K562 (cell line): ENCODE results near the gene RBM5. TPM values are rescaled to one million over a fixed set of nuclear protein-coding genes. Genes with fewer than 3 reads are reported as not detected.

ENCODE experiments used
- ATAC-seq: fragments of 200-7000 bp; cut with Tn5 transposase; 3 replicates; pipeline ENCODE4 v1.9.1; 2020; ENCODE audit warnings: moderate library complexity
- BruUV-seq: library from RNA; stranded (reverse); fragments of 400-500 nt; replicated peaks from 2 replicates; lab custom pipeline; 2021; lab: Mats Ljungman, UMichigan
- CTCF ChIA-PET: fragments of 300-600 bp; formaldehyde crosslinking; extraction: SDS; loops from one replicate; lab custom pipeline; 2021; ENCODE audit warnings: low intra/inter-chr PET ratio; lab: Yijun Ruan, JAX
- POLR2A ChIA-PET: fragments of 300-600, 350-650 bp; sonication (Branson Sonifier 250); formaldehyde crosslinking; extraction: SDS; loops from one replicate; lab custom pipeline; 2021; ENCODE audit warnings: antibody characterized with exemption, inconsistent platforms; lab: Yijun Ruan, JAX
- DNase-seq, 4 experiments: peaks; one replicate each; pipeline versions ENCODE4 v3.0.0 to v3.0.0-alpha.2; 2011 to 2018; ENCODE audit warnings: low spot score in 3 of 4, mixed read lengths in 3 of 4; ENCODE audit errors: extremely low read depth in 1 of 4
- FAIRE-seq: peaks from 2 replicates; lab custom pipeline; 2011; peaks lifted over from hg19 to GRCh38; lab: Jason Lieb, UNC
- H2AFZ ChIP-seq: 2 replicates; pipeline ENCODE4 v1.6.0; 2011; ENCODE audit warnings: low read depth, low read length, control low read depth, inconsistent platforms
- H3K27ac ChIP-seq: fragments of 200-600 bp; 3 replicates; pipeline ENCODE4 v1.8.0; 2011; ENCODE audit warnings: low read depth, mild to moderate bottlenecking, control low read depth, inconsistent platforms, low read length, moderate library complexity, mixed read lengths; ENCODE audit errors: extremely low read depth
- H3K27me3 ChIP-seq, 2 experiments: fragments of 300-600 bp in 1 of 2; 2 replicates in 1 of 2; 3 replicates in 1 of 2; pipeline versions ENCODE4 v1.6.0 to v1.8.0; 2011; ENCODE audit warnings: inconsistent platforms in 2 of 2, low read length in 2 of 2, mild to moderate bottlenecking in 1 of 2, mixed read lengths in 1 of 2, moderate library complexity in 1 of 2; ENCODE audit not compliant: control insufficient read depth in 2 of 2, insufficient read depth in 2 of 2
- H3K36me3 ChIP-seq: fragments of 300-600 bp; 3 replicates; pipeline ENCODE4 v1.8.0; 2011; ENCODE audit warnings: mild to moderate bottlenecking, low read length, inconsistent platforms; ENCODE audit not compliant: control insufficient read depth, insufficient read depth
- H3K4me1 ChIP-seq, 2 experiments: fragments of 200-600 bp in 1 of 2; replicated peaks in 1 of 2; 2 replicates in 1 of 2; 3 replicates in 1 of 2; pipeline versions ENCODE4 v1.5.1 to v1.8.0; 2011; ENCODE audit warnings: inconsistent platforms in 2 of 2, low read length in 2 of 2, mild to moderate bottlenecking in 1 of 2, mixed read lengths in 1 of 2, moderate library complexity in 1 of 2; ENCODE audit not compliant: control insufficient read depth in 2 of 2, insufficient read depth in 2 of 2
- H3K4me2 ChIP-seq: 2 replicates; pipeline ENCODE4 v1.6.1; 2011; ENCODE audit warnings: low read length, control low read depth, inconsistent platforms, mixed read lengths; ENCODE audit not compliant: insufficient read depth
- H3K4me3 ChIP-seq: fragments of 200-600 bp; sonication (generic), shearing (Covaris generic); 2 replicates; pipeline ENCODE4 v1.5.1; 2016; ENCODE audit warnings: control low read depth, inconsistent platforms
- H3K79me2 ChIP-seq: fragments of 200-600 bp; 3 replicates; pipeline ENCODE4 v1.8.0; 2011; ENCODE audit warnings: low read length, inconsistent platforms; ENCODE audit not compliant: control insufficient read depth, insufficient read depth
- H3K9ac ChIP-seq, 2 experiments: 2 replicates each; pipeline versions ENCODE4 v1.6.0 to v1.6.1; 2011; ENCODE audit warnings: low read depth in 2 of 2, low read length in 2 of 2, control low read depth in 1 of 2, inconsistent platforms in 1 of 2, mild to moderate bottlenecking in 1 of 2, mixed read lengths in 1 of 2; ENCODE audit not compliant: insufficient read depth in 1 of 2
- H3K9me1 ChIP-seq: one replicate; pipeline ENCODE4 v1.6.0; 2011; ENCODE audit warnings: inconsistent platforms, mild to moderate bottlenecking, low read length, moderate library complexity; ENCODE audit not compliant: control insufficient read depth, insufficient read depth
- H3K9me3 ChIP-seq: replicated peaks from 2 replicates; pipeline ENCODE4 v1.5.1; 2011; ENCODE audit warnings: low read depth, low read length, inconsistent platforms; ENCODE audit not compliant: control insufficient read depth, insufficient read depth
- H4K20me1 ChIP-seq: replicated peaks from 2 replicates; pipeline ENCODE4 v1.6.1; 2011; ENCODE audit warnings: low read length, inconsistent platforms, mixed read lengths; ENCODE audit not compliant: control insufficient read depth, insufficient read depth
- BCOR ChIP-seq: fragments of 450-650 bp; IDR thresholded peaks from 2 replicates; pipeline ENCODE4 v1.6.1; 2016
- CXXC5 ChIP-seq: fragments of 250-450 bp; sonication (Bioruptor Pico); IDR thresholded peaks from 2 replicates; pipeline ENCODE4 v1.8.0; 2022; ENCODE audit warnings: inconsistent platforms, mild to moderate bottlenecking, moderate library complexity
- DEAF1 ChIP-seq: fragments of 450-650 bp; formaldehyde crosslinking; IDR thresholded peaks from 2 replicates; pipeline ENCODE4 v1.4.0; 2020; ENCODE audit warnings: mild to moderate bottlenecking, moderate library complexity
- E2F6 ChIP-seq, 2 experiments: IDR thresholded peaks; 2 replicates each; pipeline ENCODE4 v1.6.1; 2011; ENCODE audit warnings: borderline replicate concordance in 1 of 2, control low read depth in 1 of 2, low read depth in 1 of 2, low read length in 1 of 2, mild to moderate bottlenecking in 1 of 2, mixed read lengths in 1 of 2, moderate library complexity in 1 of 2; ENCODE audit not compliant: insufficient read depth in 1 of 2, insufficient read length in 1 of 2, poor library complexity in 1 of 2, severe bottlenecking in 1 of 2; ENCODE audit errors: extremely low read depth in 1 of 2
- EHMT2 ChIP-seq: fragments of 450-650 bp; IDR thresholded peaks from 2 replicates; pipeline ENCODE4 v1.6.1; 2018; ENCODE audit warnings: antibody characterized with exemption
- EZH2 ChIP-seq: IDR thresholded peaks from 2 replicates; pipeline ENCODE4 v1.6.1; 2012; ENCODE audit warnings: low read depth, mild to moderate bottlenecking, inconsistent platforms, low read length, borderline replicate concordance
- KDM2B ChIP-seq: fragments of 250-450 bp; sonication (Bioruptor Pico); IDR thresholded peaks from 2 replicates; pipeline ENCODE4 v1.8.0; 2021; ENCODE audit warnings: mild to moderate bottlenecking, moderate library complexity
- KLF13 ChIP-seq: fragments of 450-650 bp; IDR thresholded peaks from 2 replicates; pipeline ENCODE4 v1.6.1; 2016; ENCODE audit warnings: missing genetic modification characterization, low read depth, mild to moderate bottlenecking, missing compliant biosample characterization, moderate library complexity, borderline replicate concordance
- MCM5 ChIP-seq: fragments of 450-650 bp; IDR thresholded peaks from 2 replicates; pipeline ENCODE4 v1.6.1; 2016; ENCODE audit warnings: low read depth
- PHF20 ChIP-seq: fragments of 450-650 bp; IDR thresholded peaks from 2 replicates; pipeline ENCODE4 v1.6.1; 2018; ENCODE audit not compliant: partially characterized antibody
- SAFB ChIP-seq: fragments of 200-400 bp; formaldehyde crosslinking; IDR thresholded peaks from 2 replicates; pipeline ENCODE4 v1.6.1; 2017; ENCODE audit warnings: low read depth, low read length, borderline replicate concordance
- TEAD1 ChIP-seq, 2 experiments: fragments of 450-650 bp in 1 of 2; sonication (generic) in 1 of 2; formaldehyde crosslinking; IDR thresholded peaks; 2 replicates each; pipeline versions ENCODE4 v1.4.0 to v1.8.0; 2020 to 2022; ENCODE audit warnings: mild to moderate bottlenecking in 2 of 2, missing genetic modification reagents in 1 of 2
- U2AF1 ChIP-seq: fragments of 200-400 bp; formaldehyde crosslinking; optimal IDR thresholded peaks from 2 replicates; pipeline ENCODE3; 2017; ENCODE audit warnings: mild to moderate bottlenecking, low read depth, low read length, moderate library complexity
- USF1 ChIP-seq: sonication (generic); formaldehyde crosslinking; IDR thresholded peaks from 2 replicates; pipeline ENCODE4 v1.9.0; 2022; ENCODE audit warnings: mild to moderate bottlenecking, missing genetic modification reagents
- ZBTB17 ChIP-seq: fragments of 450-650 bp; formaldehyde crosslinking; IDR thresholded peaks from 2 replicates; pipeline ENCODE4 v1.4.0; 2020; ENCODE audit warnings: mild to moderate bottlenecking
- ZBTB7A ChIP-seq: IDR thresholded peaks from 2 replicates; pipeline ENCODE4 v1.6.1; 2011; ENCODE audit warnings: low read depth, mild to moderate bottlenecking, low read length, moderate library complexity, borderline replicate concordance; ENCODE audit not compliant: control insufficient read depth
- ZNF263 ChIP-seq: sonication (generic); formaldehyde crosslinking; IDR thresholded peaks from 2 replicates; pipeline ENCODE4 v1.8.0; 2022; ENCODE audit warnings: mild to moderate bottlenecking, missing genetic modification reagents, borderline replicate concordance
- ZNF79 ChIP-seq: fragments of 250-450 bp; sonication (Bioruptor Pico); IDR thresholded peaks from 2 replicates; pipeline ENCODE4 v1.4.0; 2020; ENCODE audit warnings: low read depth, mild to moderate bottlenecking, moderate library complexity
- ZZZ3 ChIP-seq: fragments of 450-650 bp; IDR thresholded peaks from 2 replicates; pipeline ENCODE4 v1.6.1; 2016; ENCODE audit warnings: antibody characterized with exemption, mild to moderate bottlenecking, moderate library complexity
- WGBS: fragments of 100-300 bp; shearing (Covaris generic); methylation state at CpG from one replicate; pipeline ENCODE4 v1.1.6; 2016; ENCODE audit warnings: low coverage, mixed read lengths; ENCODE audit not compliant: insufficient coverage; ENCODE audit errors: missing lambda C conversion rate; 5-methylcytosine and 5-hydroxymethylcytosine counted together
- in situ Hi-C: fragments of 300-500 bp; cut with MboI; formaldehyde crosslinking; loops from 4 replicates; pipeline ENCODE4 v1.15.0; 2018; ENCODE audit warnings: inconsistent platforms, mixed read lengths
- intact Hi-C: fragments of 100-400 bp; cut with micrococcal nuclease; formaldehyde crosslinking; loops from 2 replicates; pipeline ENCODE4 v1.14.2; 2022
- polyA plus RNA-seq, 8 experiments: library from polyadenylated mRNA; depleted of rRNA in 4 of 8; stranded (reverse) in 5 of 8; unstranded in 3 of 8; fragments of >200 nt; fragmentation: Nextera tagmentation in 2 of 8; fragmentation: Illumina TruSeq in 1 of 8; extraction: Ambion mirVana in 2 of 8; extraction: Trizol in 1 of 8; gene quantifications; 2 replicates each; pipeline versions ENCODE4 v1.2.1 to v1.2.3, GENCODE V29; 2011 to 2014; ENCODE audit warnings: inconsistent platforms in 1 of 8, missing spikeins in 1 of 8
- total RNA-seq, 7 experiments: library from RNA; depleted of rRNA in 6 of 7; stranded (reverse); fragments of >200 nt in 6 of 7; fragmentation: Illumina TruSeq in 2 of 7; extraction: Trizol in 2 of 7; gene quantifications; 2 replicates each; pipeline versions ENCODE4 v1.2.1 to v1.2.3, GENCODE V29; 2011 to 2021; ENCODE audit warnings: low replicate concordance in 1 of 7

Gene RBM5
- total and polyA plus RNA-seq, 9 of the 15 experiments (the other 6 are each of a cell fraction or from before 2014, with no cell fraction given), result 24.5 to 153 (median 81.6) TPM

GRCh38 chr3:50154840-50155490 lies 66.2 kb downstream of the RBM5 start, which contains the start of gene SEMA3F:
SEMA3F (plus strand) TSS chr3:50155324; CDS start chr3:50159623, 4,299 bp downstream.
- peaks cover 0 to 42% of the 10 kb centered on the region in 2 experiments; a peak in 3 of 5 replicates for H3K4me1 ChIP-seq
- no peak within 1 kb of the TSS for H3K27ac ChIP-seq
- no peaks in the 10 kb centered on the region for H3K36me3 ChIP-seq
- CTCF ChIA-PET, result interaction anchor here (0.9 to 1.2 kb wide), 2 partner anchors 34 to 35 kb away, joined by 5 to 8 read pairs; no protein-coding TSS in a partner anchor
- H2AFZ ChIP-seq, result peak within 1 kb of the TSS; percentile 40; the same call in 1 of the 2 replicates
- no peaks in the 10 kb centered on the region for H3K9me3 ChIP-seq
- no peak for FAIRE-seq
- H3K4me2 ChIP-seq, result peak within 1 kb of the TSS; percentile 60
- intact Hi-C loops, result loop anchor here (1.0 to 2.0 kb wide), 2 partner anchors 34 kb away; no protein-coding TSS in a partner anchor
- no CpG with 5 or more reads among the region's 98 CpGs for WGBS
- H3K79me2 ChIP-seq, result no peaks in the 10 kb centered on the region; the same call in 2 of the 3 replicates
- peak; percentile 74 to 92 (median 92) for DNase-seq
- POLR2A ChIA-PET, result no interaction called here
- H3K9me1 ChIP-seq, result no peaks in the 10 kb centered on the region
- peak within 1 kb of the TSS; percentile 49 for H3K4me3 ChIP-seq
- H3K27me3 ChIP-seq, result no peaks in the 10 kb centered on the region
- peak; percentile 91 for ATAC-seq
- in situ Hi-C loops, result no loop called here
- BruUV-seq, result no TSS peak
- H3K9ac ChIP-seq, result peak within 1 kb of the TSS; percentile 34 to 90; a peak in 3 of 4 replicates
- H4K20me1 ChIP-seq, result no peaks in the 10 kb centered on the region
- TF ChIP-seq BCOR (no peak), ZNF263 (no peak), EZH2 (no peak), U2AF1 (no peak), ZBTB7A (peak; percentile 90; the same call in 1 of the 2 replicates), ZNF79 (CRISPR knock-in tag) (no peak), E2F6 (IDR thresholded peaks at IDR 0.05; ENCODE audit: borderline replicate concordance in 1 of 2, extremely low read depth in 1 of 2, insufficient read depth in 1 of 2, insufficient read length in 1 of 2, low read depth in 1 of 2, low read length in 1 of 2, poor library complexity in 1 of 2, severe bottlenecking in 1 of 2) (peak; percentile 38 to 71), KDM2B (CRISPR knock-in tag) (no peak), ZBTB17 (CRISPR knock-in tag) (no peak), SAFB (no peak), DEAF1 (CRISPR knock-in tag) (no peak), USF1 (CRISPR knock-in tag) (no peak), EHMT2 (no peak), TEAD1 (CRISPR knock-in tag; IDR thresholded peaks at IDR 0.05) (no peak), ZZZ3 (no peak), MCM5 (no peak), PHF20 (no peak), CXXC5 (peak; percentile 62), KLF13 (tag) (no peak)
